ENCODE data around the gene NR5A1. TPM values are rescaled to one million over a fixed set of nuclear protein-coding genes. Genes with fewer than 3 reads are reported as not detected.

Gene NR5A1
- polyA plus RNA-seq, 3 donors = not detected

DNA sequence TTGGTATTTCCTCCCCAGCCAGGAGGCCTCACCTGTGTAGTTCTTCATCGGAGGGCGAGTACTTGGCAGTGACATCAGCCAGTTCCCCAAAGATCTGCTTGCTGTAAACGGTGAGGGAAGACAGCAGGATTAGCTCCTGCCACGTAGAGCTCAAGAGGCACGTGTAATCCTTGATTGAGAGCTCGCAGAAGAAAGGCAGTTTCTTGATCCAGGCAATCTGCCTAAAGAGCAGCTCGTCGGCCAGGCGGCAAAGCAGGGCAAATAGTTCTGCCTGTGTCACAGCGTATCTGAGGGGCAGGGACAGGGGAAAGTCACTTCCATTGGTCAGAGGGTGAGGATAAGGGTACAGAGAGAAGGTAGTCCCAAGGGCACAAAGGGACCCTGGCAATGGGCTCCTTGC lies 28.6 kb upstream of the NR5A1 start:
- peaks cover 7% of the 10 kb centered on the region for H3K4me1 Mint-ChIP-seq
- H3K27me3 Mint-ChIP-seq (ENCODE audit: low read depth in 3 of 3) = no peaks in the 10 kb centered on the region
- WGBS (ENCODE audit: insufficient coverage) = over 99% methylated on average over 10 of the region's 10 CpGs
- H3K4me3 ChIP-seq (replicated peaks in 1 of 3; ENCODE audit: low read depth in 2 of 3, low read length in 3 of 3) = no peak overlapping the region
- intact Hi-C loops (cut with micrococcal nuclease) = no loop called here
- no peak overlapping the region for H3K27ac ChIP-seq (ENCODE audit: low read depth in 1 of 2, low read length in 2 of 2)
- H2AFZ ChIP-seq (ENCODE audit: insufficient read depth, low read depth, low read length, poor library complexity, severe bottlenecking) = no peak overlapping the region
- peaks cover 13 to 26% of the 10 kb centered on the region in 2 donors for H3K36me3 Mint-ChIP-seq
- H4K20me1 ChIP-seq (ENCODE audit: insufficient read depth, low read length) = no peaks in the 10 kb centered on the region
- no peak overlapping the region for H3K27ac Mint-ChIP-seq
- TF ChIP-seq, protein P1, sequence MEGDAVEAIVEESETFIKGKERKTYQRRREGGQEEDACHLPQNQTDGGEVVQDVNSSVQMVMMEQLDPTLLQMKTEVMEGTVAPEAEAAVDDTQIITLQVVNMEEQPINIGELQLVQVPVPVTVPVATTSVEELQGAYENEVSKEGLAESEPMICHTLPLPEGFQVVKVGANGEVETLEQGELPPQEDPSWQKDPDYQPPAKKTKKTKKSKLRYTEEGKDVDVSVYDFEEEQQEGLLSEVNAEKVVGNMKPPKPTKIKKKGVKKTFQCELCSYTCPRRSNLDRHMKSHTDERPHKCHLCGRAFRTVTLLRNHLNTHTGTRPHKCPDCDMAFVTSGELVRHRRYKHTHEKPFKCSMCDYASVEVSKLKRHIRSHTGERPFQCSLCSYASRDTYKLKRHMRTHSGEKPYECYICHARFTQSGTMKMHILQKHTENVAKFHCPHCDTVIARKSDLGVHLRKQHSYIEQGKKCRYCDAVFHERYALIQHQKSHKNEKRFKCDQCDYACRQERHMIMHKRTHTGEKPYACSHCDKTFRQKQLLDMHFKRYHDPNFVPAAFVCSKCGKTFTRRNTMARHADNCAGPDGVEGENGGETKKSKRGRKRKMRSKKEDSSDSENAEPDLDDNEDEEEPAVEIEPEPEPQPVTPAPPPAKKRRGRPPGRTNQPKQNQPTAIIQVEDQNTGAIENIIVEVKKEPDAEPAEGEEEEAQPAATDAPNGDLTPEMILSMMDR (IDR thresholded peaks at IDR 0.05) = no peak
- H3K9me3 ChIP-seq (replicated peaks in 1 of 2; ENCODE audit: control insufficient read depth in 1 of 2, insufficient read depth in 1 of 2, low read length in 2 of 2) = no peaks in the 10 kb centered on the region
- no peaks in the 10 kb centered on the region for H3K79me2 ChIP-seq (ENCODE audit: insufficient read depth, low read length)
- peaks cover 0 to 5% of the 10 kb centered on the region in 2 donors for H3K4me1 ChIP-seq (ENCODE audit: control insufficient read depth in 1 of 2, insufficient read depth in 2 of 2, low read length in 2 of 2)
- H3K9ac ChIP-seq (ENCODE audit: insufficient read depth, low read length, poor library complexity, severe bottlenecking) = no peak overlapping the region
- peaks cover 0 to 22% of the 10 kb centered on the region in 2 donors for H3K36me3 ChIP-seq (replicated peaks in 1 of 2; ENCODE audit: control insufficient read depth in 1 of 2, insufficient read depth in 2 of 2, low read length in 2 of 2)
- no peak for DNase-seq
- no peaks in the 10 kb centered on the region for H3K27me3 ChIP-seq (ENCODE audit: control insufficient read depth in 2 of 2, insufficient read depth in 2 of 2, low read length in 2 of 2)
- no peak overlapping the region for H3K4me2 ChIP-seq (replicated peaks; ENCODE audit: extremely low read depth, low read length, poor library complexity, severe bottlenecking)
- H3K9me3 Mint-ChIP-seq = no peaks in the 10 kb centered on the region
- peak overlapping the region in 1 of 2 donors; percentile 26 for H3K4me3 Mint-ChIP-seq

DNA sequence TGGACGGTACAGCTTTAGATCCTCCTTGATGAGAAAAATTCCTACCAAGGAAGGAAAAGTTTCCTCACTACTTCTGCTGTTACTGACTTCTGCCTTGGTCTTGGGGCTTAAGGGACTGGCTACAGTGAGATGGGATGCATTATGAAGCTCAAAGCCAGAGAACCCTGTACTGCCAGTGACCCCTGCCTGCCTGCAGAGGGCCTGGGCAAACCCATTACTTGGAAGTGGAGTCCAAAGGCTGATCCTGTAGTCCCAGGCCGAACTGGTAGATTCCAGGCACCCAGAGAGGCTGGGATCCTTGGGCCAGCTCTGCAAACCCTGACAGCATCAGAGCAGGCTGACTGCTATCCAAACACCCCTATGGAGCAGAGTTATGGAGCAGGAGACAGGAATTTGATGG lies 25.7 kb upstream of the NR5A1 start:
- Mint-ChIP-seq H3K36me3 (peaks cover 4 to 20% of the 10 kb centered on the region in 2 donors), H3K27ac (no peak overlapping the region), H3K27me3 (ENCODE audit: low read depth in 3 of 3) (no peaks in the 10 kb centered on the region), H3K4me1 (peaks cover 7% of the 10 kb centered on the region), H3K4me3 (no peak overlapping the region), H3K9me3 (no peaks in the 10 kb centered on the region)
- Histone ChIP-seq H3K79me2 (ENCODE audit: insufficient read depth, low read length) (no peaks in the 10 kb centered on the region), H3K9me3 (replicated peaks in 1 of 2; ENCODE audit: control insufficient read depth in 1 of 2, insufficient read depth in 1 of 2, low read length in 2 of 2) (no peaks in the 10 kb centered on the region), H3K4me3 (replicated peaks in 1 of 3; ENCODE audit: low read depth in 2 of 3, low read length in 3 of 3) (no peak overlapping the region), H3K4me1 (ENCODE audit: control insufficient read depth in 1 of 2, insufficient read depth in 2 of 2, low read length in 2 of 2) (peaks cover 0 to 5% of the 10 kb centered on the region in 2 donors), H2AFZ (ENCODE audit: insufficient read depth, low read depth, low read length, poor library complexity, severe bottlenecking) (no peak overlapping the region), H3K27me3 (ENCODE audit: control insufficient read depth in 2 of 2, insufficient read depth in 2 of 2, low read length in 2 of 2) (no peaks in the 10 kb centered on the region), H4K20me1 (ENCODE audit: insufficient read depth, low read length) (no peaks in the 10 kb centered on the region), H3K4me2 (replicated peaks; ENCODE audit: extremely low read depth, low read length, poor library complexity, severe bottlenecking) (no peak overlapping the region), H3K9ac (ENCODE audit: insufficient read depth, low read length, poor library complexity, severe bottlenecking) (no peak overlapping the region), H3K27ac (ENCODE audit: low read depth in 1 of 2, low read length in 2 of 2) (no peak overlapping the region), H3K36me3 (replicated peaks in 1 of 2; ENCODE audit: control insufficient read depth in 1 of 2, insufficient read depth in 2 of 2, low read length in 2 of 2) (peaks cover 0 to 5% of the 10 kb centered on the region in 2 donors)
- intact Hi-C loops (cut with micrococcal nuclease) = no loop called here
- TF ChIP-seq, protein P1 (IDR thresholded peaks at IDR 0.05) = no peak
- no peak for DNase-seq
- WGBS (ENCODE audit: insufficient coverage) = no CpG with 5 or more reads among the region's 2 CpGs
